H54 (cell line): Measurements from ENCODE around the gene SSBP2.
"Not testable (repeated sequence)": the region's sequence is repeated elsewhere in the genome, so short reads cannot be mapped to it uniquely, and the experiment has no call there.

Source experiments
- DNase-seq: peaks from one replicate; pipeline ENCODE4 v3.0.0; 2011; ENCODE audit warnings: low spot score, mixed read lengths; ENCODE audit not compliant: insufficient read length
- FAIRE-seq: peaks from 3 replicates; lab custom pipeline; 2011; peaks lifted over from hg19 to GRCh38; lab: Jason Lieb, UNC
- POLR2A ChIP-seq: IDR thresholded peaks from 2 replicates; pipeline ENCODE4 v1.6.1; 2011; ENCODE audit warnings: low read depth, mild to moderate bottlenecking, low read length

The SSBP2 gene

GRCh38 chr5:81700166-81700565 lies 50.7 kb downstream of the SSBP2 start:
- FAIRE-seq, result no peak
- TF ChIP-seq POLR2A, result no peak
- DNase-seq, result no peak

GRCh38 chr5:81698813-81699212 lies 52.1 kb downstream of the SSBP2 start:
- FAIRE-seq (no peak), DNase-seq (no peak)
- no peak for TF ChIP-seq POLR2A

GRCh38 chr5:81696418-81697397 lies 54.2 kb downstream of the SSBP2 start:
- DNase-seq, result no peak
- no peak for TF ChIP-seq POLR2A
- no peak for FAIRE-seq

- DNase-seq (no peak), FAIRE-seq (no peak)
- TF ChIP-seq POLR2A, result no peak
Measured at GRCh38 chr5:81694726-81695125, 56.2 kb downstream of the SSBP2 start.

- DNase-seq, result no peak
- TF ChIP-seq POLR2A, result no peak
- FAIRE-seq, result no peak
Measured at GRCh38 chr5:81688215-81688614, 62.7 kb downstream of the SSBP2 start.

- FAIRE-seq, result no peak
- no peak for DNase-seq
- TF ChIP-seq POLR2A, result no peak
Measured at GRCh38 chr5:81687292-81687691, 63.6 kb downstream of the SSBP2 start.

GRCh38 chr5:81685471-81685870 lies 65.4 kb downstream of the SSBP2 start:
- FAIRE-seq (no peak), DNase-seq (no peak)
- TF ChIP-seq POLR2A, result no peak

GRCh38 chr5:81679885-81680284 lies 71.0 kb downstream of the SSBP2 start:
- DNase-seq (no peak), FAIRE-seq (no peak)
- TF ChIP-seq POLR2A, result no peak

GRCh38 chr5:81675420-81675819 lies 75.5 kb downstream of the SSBP2 start:
- DNase-seq (no peak), FAIRE-seq (no peak)
- no peak for TF ChIP-seq POLR2A

- no peak for TF ChIP-seq POLR2A
- FAIRE-seq, result no peak
- no peak for DNase-seq
Measured at GRCh38 chr5:81665795-81666194, 85.1 kb downstream of the SSBP2 start.

- DNase-seq, FAIRE-seq: not testable (repeated sequence)
Measured at GRCh38 chr5:81660624-81661023, 90.3 kb downstream of the SSBP2 start.

GRCh38 chr5:81657386-81657785 lies 93.5 kb downstream of the SSBP2 start:
- FAIRE-seq (no peak), DNase-seq (no peak)
- TF ChIP-seq POLR2A, result no peak

GRCh38 chr5:81656783-81657182 lies 94.1 kb downstream of the SSBP2 start:
- FAIRE-seq (no peak), DNase-seq (no peak)
- no peak for TF ChIP-seq POLR2A

- no peak for DNase-seq
- no peak for TF ChIP-seq POLR2A
- FAIRE-seq, result no peak
Measured at GRCh38 chr5:81650987-81651386, 99.9 kb downstream of the SSBP2 start.

- DNase-seq, result no peak
- FAIRE-seq, result no peak
- no peak for TF ChIP-seq POLR2A
Measured at GRCh38 chr5:81646469-81646995, 104.4 kb downstream of the SSBP2 start.

- no peak for TF ChIP-seq POLR2A
- FAIRE-seq (no peak), DNase-seq (no peak)
Measured at GRCh38 chr5:81642210-81642609, 108.7 kb downstream of the SSBP2 start.
